Retinal pigment epithelial cell (primary cell): ENCODE results near the gene FOXK1.

Source experiments
- DNase-seq: peaks from one replicate; pipeline ENCODE4 v3.0.0-alpha.2; 2010; ENCODE audit warnings: low read depth
- H3K4me3 ChIP-seq: 2 replicates; pipeline ENCODE4 v1.5.1; 2011; ENCODE audit warnings: mild to moderate bottlenecking, low read length, control low read depth, moderate library complexity
- CTCF ChIP-seq: conservative IDR thresholded peaks from 2 replicates; pipeline ENCODE4 v1.5.1; 2011; ENCODE audit warnings: low read depth, low read length, control low read depth, inconsistent platforms

FOXK1 gene

GRCh38 chr7:4655896-4656295 lies 26.2 kb upstream of the FOXK1 start:
- no peak overlapping the region for H3K4me3 ChIP-seq
- no peak for DNase-seq
- no peak for TF ChIP-seq CTCF

- DNase-seq: no peak
- H3K4me3 ChIP-seq: no peak overlapping the region
- TF ChIP-seq CTCF: no peak
Observed at GRCh38 chr7:4657640-4658417, 24.3 kb upstream of the FOXK1 start.

GRCh38 chr7:4659551-4660286 lies 22.4 kb upstream of the FOXK1 start:
- no peak for DNase-seq
- H3K4me3 ChIP-seq: no peak overlapping the region
- peak; percentile 30 for TF ChIP-seq CTCF

GRCh38 chr7:4661871-4662270 lies 20.2 kb upstream of the FOXK1 start:
- no peak overlapping the region for H3K4me3 ChIP-seq
- no peak for DNase-seq
- no peak for TF ChIP-seq CTCF

GRCh38 chr7:4663239-4664018 lies 18.7 kb upstream of the FOXK1 start:
- H3K4me3 ChIP-seq: no peak overlapping the region
- no peak for DNase-seq
- TF ChIP-seq CTCF: no peak

- no peak for TF ChIP-seq CTCF
- DNase-seq: peak; percentile 85
- no peak overlapping the region for H3K4me3 ChIP-seq
Observed at GRCh38 chr7:4665661-4666060, 16.4 kb upstream of the FOXK1 start.
